Common myeloid progenitor, CD34-positive (primary cell): ENCODE measurements around the gene PRDX6.
"Not testable (repeated sequence)": the region's sequence is repeated elsewhere in the genome, so short reads cannot be mapped to it uniquely, and the experiment has no call there.

Experiments used
- CTCF ChIA-PET: fragments of 350-600 bp; sonication (Branson Sonifier 250); formaldehyde crosslinking; loops from one replicate; lab custom pipeline; 2021; ENCODE audit warnings: antibody characterized with exemption; lab: Charles Lee
- POLR2A ChIA-PET: fragments of 350-600 bp; sonication (Branson Sonifier 250); formaldehyde crosslinking; loops from one replicate; lab custom pipeline; 2021; ENCODE audit warnings: antibody characterized with exemption; lab: Charles Lee
- DNase-seq, 3 donors: peaks; one replicate each; pipeline versions ENCODE4 v3.0.0 to v3.0.0-alpha.2; 2013
- H3K27ac ChIP-seq, 2 experiments: 1 replicate in 1 of 2; 2 replicates in 1 of 2; pipeline ENCODE4 v1.7.0; 2013; ENCODE audit warnings: inconsistent platforms in 2 of 2, low read length in 2 of 2, mild to moderate bottlenecking in 2 of 2, low read depth in 1 of 2, moderate library complexity in 1 of 2; ENCODE audit not compliant: severe bottlenecking in 2 of 2, insufficient read depth in 1 of 2, poor library complexity in 1 of 2
- H3K27me3 ChIP-seq, 5 experiments: replicated peaks in 2 of 5; 1 replicate in 3 of 5; 2 replicates in 2 of 5; pipeline versions ENCODE4 v1.6.1 to v1.7.0; 2013; ENCODE audit warnings: low read length in 4 of 5, mild to moderate bottlenecking in 2 of 5, moderate library complexity in 2 of 5, inconsistent platforms in 1 of 5; ENCODE audit not compliant: insufficient read depth in 5 of 5, control insufficient read depth in 4 of 5
- H3K36me3 ChIP-seq, 4 experiments: 1 replicate in 2 of 4; 2 replicates in 2 of 4; pipeline versions ENCODE4 v1.6.1 to v1.7.0; 2013; ENCODE audit warnings: low read length in 3 of 4, control low read depth in 1 of 4, mild to moderate bottlenecking in 1 of 4; ENCODE audit not compliant: control insufficient read depth in 4 of 4, insufficient read depth in 4 of 4
- H3K4me1 ChIP-seq, 4 experiments: 1 replicate in 3 of 4; 2 replicates in 1 of 4; pipeline versions ENCODE4 v1.6.1 to v1.7.1; 2013; ENCODE audit warnings: low read length in 3 of 4, mild to moderate bottlenecking in 3 of 4, control low read depth in 1 of 4, inconsistent platforms in 1 of 4, moderate library complexity in 1 of 4; ENCODE audit not compliant: control insufficient read depth in 4 of 4, insufficient read depth in 4 of 4; ENCODE audit errors: control extremely low read depth in 1 of 4
- H3K4me3 ChIP-seq, 7 experiments: 1 replicate in 4 of 7; 2 replicates in 3 of 7; pipeline versions ENCODE4 v1.5.1 to v1.7.0; 2013; ENCODE audit warnings: mild to moderate bottlenecking in 7 of 7, low read length in 6 of 7, moderate library complexity in 6 of 7, inconsistent platforms in 2 of 7, low read depth in 2 of 7, control low read depth in 1 of 7; ENCODE audit not compliant: insufficient read depth in 4 of 7, control insufficient read depth in 1 of 7; ENCODE audit errors: extremely low read depth in 1 of 7
- H3K9me3 ChIP-seq, 5 experiments: 1 replicate in 4 of 5; 2 replicates in 1 of 5; pipeline versions ENCODE4 v1.6.1 to v1.7.1; 2013; ENCODE audit warnings: low read length in 4 of 5, mild to moderate bottlenecking in 2 of 5, inconsistent platforms in 1 of 5, low read depth in 1 of 5, moderate library complexity in 1 of 5; ENCODE audit not compliant: control insufficient read depth in 4 of 5, insufficient read depth in 2 of 5; ENCODE audit errors: control extremely low read depth in 1 of 5
- WGBS: methylation state at CpG from one replicate; pipeline ENCODE4 v1.1.5; 2013; ENCODE audit not compliant: insufficient coverage; 5-methylcytosine and 5-hydroxymethylcytosine counted together

PRDX6 gene

DNA sequence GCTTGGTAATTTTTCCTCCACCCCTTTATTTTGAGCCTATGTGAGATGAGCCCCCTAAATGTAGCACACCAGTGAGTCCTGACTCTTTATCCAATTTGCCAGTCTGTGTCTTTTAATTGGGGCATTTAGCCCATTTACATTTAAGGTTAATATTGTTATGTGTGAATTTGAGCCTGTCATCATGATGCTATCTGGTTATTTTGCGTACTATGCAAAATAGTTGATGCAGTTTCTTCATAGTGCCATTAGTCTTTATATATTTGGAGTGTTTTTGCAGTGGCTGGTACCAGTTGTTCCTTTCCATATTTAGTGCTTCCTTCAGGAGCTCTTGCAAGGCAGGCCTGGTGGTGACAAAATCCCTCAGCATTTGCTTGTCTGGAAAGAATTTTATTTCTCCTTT is 37.4 kb downstream of the PRDX6 start:
- H3K36me3 ChIP-seq, H3K27me3 ChIP-seq, H3K27ac ChIP-seq, DNase-seq, H3K9me3 ChIP-seq, POLR2A ChIA-PET, H3K4me3 ChIP-seq, H3K4me1 ChIP-seq: not testable (repeated sequence)
- CTCF ChIA-PET = interaction anchor here (0.7 kb wide), 1 partner anchor 38 kb away, joined by 3 read pairs; no protein-coding TSS in a partner anchor
- no CpG with 5 or more reads among the region's 1 CpG for WGBS

DNA sequence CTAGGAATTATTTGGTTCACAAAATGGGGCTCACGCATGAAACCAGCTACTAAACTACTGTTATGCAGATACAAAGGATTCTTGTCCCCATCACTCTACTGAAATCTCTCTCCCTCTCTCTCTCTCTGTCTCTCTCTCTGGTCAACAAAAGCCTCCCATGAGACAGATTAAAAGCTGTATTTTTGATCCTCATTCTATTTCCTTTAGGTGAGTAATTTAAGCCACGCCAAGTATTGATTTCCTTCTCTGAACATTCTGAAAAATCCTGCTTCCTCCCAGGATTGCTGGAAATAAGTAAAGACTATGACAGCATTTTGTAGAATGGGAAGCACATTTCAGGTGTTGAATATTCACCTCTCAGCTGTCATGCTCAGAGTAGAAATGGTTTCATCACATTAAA is 43.7 kb downstream of the PRDX6 start:
- no peak for DNase-seq
- Histone ChIP-seq H3K4me3 (no peak overlapping the region), H3K27me3 (no peaks in the 10 kb centered on the region), H3K36me3 (no peaks in the 10 kb centered on the region), H3K9me3 (no peaks in the 10 kb centered on the region), H3K27ac (no peak overlapping the region), H3K4me1 (peaks cover 0 to 9% (median 2%) of the 10 kb centered on the region in 4 experiments)
- POLR2A ChIA-PET = no interaction called here
- 100% methylated on average over 1 of the region's 2 CpGs for WGBS
- CTCF ChIA-PET = no interaction called here

DNA sequence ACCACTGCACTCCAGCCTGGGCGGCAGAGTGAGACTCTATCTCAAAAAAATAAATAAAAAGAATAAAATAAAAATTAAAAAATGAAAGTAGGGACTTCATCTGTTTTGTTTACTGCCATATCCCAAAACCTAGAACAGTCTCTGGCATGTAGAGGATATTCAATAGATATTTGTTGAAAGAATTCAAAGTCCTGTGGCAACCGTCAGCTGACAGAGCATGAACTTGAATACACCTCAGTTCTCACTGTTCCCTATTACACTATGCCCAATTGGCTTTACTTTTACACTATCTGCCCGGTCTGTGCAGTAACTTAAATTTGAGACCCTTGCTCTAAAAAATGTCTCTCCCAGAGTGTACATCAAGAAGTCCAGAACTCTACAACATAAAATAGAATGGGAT is 46.2 kb downstream of the PRDX6 start:
- H3K36me3 ChIP-seq = no peaks in the 10 kb centered on the region
- WGBS = no CpG with 5 or more reads among the region's 3 CpGs
- no peak overlapping the region for H3K4me3 ChIP-seq
- no peaks in the 10 kb centered on the region for H3K27me3 ChIP-seq
- ChIA-PET POLR2A (no interaction called here), CTCF (no interaction called here)
- DNase-seq = no peak
- peaks cover 0 to 7% (median 2%) of the 10 kb centered on the region in 4 experiments for H3K4me1 ChIP-seq
- no peaks in the 10 kb centered on the region for H3K9me3 ChIP-seq
- no peak overlapping the region for H3K27ac ChIP-seq

DNA sequence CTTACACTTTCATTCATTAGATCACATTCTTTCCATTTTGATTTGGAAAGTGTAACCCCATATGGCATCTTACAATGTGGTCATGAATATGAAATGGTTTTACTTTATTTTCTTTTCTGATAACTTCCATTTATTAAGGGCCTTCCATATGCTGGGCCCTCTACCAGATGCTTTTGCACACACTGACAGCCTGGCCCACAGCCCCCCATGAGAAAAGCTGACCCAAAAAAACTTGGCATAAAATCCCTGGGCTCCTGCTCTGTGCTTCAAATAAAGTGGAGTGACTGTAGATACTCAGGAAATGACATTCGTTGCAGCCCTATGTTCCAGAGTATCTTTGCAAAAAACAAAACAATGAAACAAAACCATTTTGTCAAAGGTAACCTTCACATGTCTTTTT is 48.8 kb downstream of the PRDX6 start:
- POLR2A ChIA-PET = no interaction called here
- Histone ChIP-seq H3K36me3 (no peaks in the 10 kb centered on the region), H3K4me3 (no peak overlapping the region), H3K4me1 (no peaks in the 10 kb centered on the region), H3K9me3 (no peaks in the 10 kb centered on the region), H3K27ac (no peak overlapping the region), H3K27me3 (no peaks in the 10 kb centered on the region)
- WGBS = 100% methylated on average over 1 of the region's 1 CpG
- CTCF ChIA-PET = no interaction called here
- no peak for DNase-seq

DNA sequence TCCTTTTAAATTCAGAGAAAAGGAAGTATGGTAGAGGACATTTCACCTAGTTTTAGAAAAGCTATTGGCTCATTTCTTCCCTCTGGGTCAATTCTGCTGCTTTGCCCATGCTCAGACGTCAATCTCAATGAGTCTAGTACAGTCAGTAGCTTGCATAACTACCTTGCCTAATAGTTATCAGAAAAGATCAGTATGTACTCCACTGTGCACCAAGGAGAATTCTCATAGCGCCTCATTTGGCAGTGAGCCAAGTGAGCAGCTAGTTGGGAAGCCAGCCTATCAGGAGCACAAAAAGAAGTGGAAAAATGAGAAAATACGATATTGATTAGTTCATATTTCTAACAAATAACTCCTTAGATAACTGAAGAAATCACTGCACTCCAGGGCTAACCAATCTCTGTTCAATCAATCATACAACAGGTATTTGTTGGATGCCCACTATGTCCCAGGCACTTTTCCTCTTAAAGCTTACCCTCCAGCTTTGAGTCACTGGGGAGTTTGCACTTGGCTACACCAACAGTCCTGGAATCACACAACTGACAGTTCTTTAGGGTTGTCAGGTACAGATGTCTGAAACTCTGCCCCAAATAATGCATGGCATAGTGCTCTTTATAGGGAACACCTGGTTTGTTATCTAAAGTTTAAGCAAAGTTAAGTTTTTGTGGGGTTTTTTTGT is 50.2 kb downstream of the PRDX6 start:
- POLR2A ChIA-PET = no interaction called here

DNA sequence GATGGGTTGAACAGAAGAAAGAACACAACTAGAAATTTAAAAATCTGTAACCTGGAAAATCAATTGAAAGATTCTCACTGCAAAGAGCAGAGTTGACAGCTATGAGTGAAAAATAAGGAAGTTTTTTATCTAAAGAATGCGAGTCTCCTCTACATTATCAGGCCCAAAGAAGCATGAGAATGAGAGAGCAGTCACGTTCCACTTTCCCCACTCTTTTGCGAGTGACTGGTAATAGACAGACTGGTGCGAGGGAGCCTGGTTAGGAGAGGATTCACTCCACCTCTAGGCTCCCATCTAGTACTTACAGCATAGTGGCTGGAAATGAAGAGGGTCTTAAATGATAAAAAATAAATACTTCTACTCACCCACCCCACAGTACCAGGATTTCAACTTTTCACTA is 52.0 kb downstream of the PRDX6 start:
- Histone ChIP-seq H3K9me3 (no peaks in the 10 kb centered on the region), H3K27me3 (no peaks in the 10 kb centered on the region), H3K4me3 (no peak overlapping the region), H3K27ac (no peak overlapping the region), H3K4me1 (no peaks in the 10 kb centered on the region), H3K36me3 (no peaks in the 10 kb centered on the region)
- WGBS = no CpG with 5 or more reads among the region's 4 CpGs
- DNase-seq = no peak
- ChIA-PET POLR2A (no interaction called here), CTCF (no interaction called here)

More for the DNA sequence above, 50.2 kb downstream of the PRDX6 start:
- 100% methylated on average over 1 of the region's 3 CpGs for WGBS
- DNase-seq = no peak
- H3K9me3 ChIP-seq = no peaks in the 10 kb centered on the region
- no peak overlapping the region for H3K27ac ChIP-seq
- H3K27me3 ChIP-seq = no peaks in the 10 kb centered on the region
- CTCF ChIA-PET = no interaction called here
- no peaks in the 10 kb centered on the region for H3K4me1 ChIP-seq
- H3K4me3 ChIP-seq = no peak overlapping the region
- H3K36me3 ChIP-seq = no peaks in the 10 kb centered on the region

DNA sequence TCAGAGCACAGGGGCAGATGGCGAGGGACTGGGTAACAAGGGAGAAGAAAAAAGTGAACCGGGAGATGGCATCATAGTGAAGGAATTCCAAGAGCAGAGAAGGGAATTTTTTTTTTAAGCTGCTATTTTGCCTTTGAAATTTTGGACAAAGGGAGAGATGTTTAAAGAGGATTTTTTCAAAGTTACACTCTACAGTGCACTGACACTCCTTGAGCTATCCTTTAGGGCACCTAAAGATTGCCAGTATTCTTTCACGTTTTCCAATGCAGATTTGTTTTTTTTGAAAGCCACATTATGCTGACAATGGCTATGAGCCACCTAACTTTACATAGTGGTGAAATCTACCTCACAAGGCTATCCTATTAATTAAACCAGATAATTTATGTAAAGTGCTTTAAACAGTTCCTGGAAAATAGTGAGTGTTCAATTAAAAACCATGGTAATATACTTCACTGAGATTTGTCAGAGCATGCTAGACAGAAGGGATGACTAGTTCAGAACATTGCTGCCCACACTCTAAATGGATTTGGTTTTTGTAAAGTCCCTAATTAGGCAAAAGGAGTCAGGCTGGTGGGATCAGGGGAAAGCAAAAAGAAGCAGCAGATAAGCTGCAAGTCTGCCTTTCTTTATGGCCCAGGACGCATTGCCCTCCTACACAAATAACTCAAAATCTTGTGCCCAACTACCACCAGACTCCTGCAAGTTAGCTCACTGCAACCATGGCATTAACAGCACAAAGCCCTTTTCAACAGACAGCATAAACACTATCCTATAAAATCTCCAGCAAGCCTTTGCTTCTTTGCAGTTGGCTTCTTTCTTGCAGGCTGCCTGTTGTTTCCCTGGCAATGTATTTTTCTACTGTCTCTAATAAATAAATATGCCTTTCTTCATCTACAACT is 53.9 kb downstream of the PRDX6 start:
- POLR2A ChIA-PET = no interaction called here
- Histone ChIP-seq H3K27me3 (no peaks in the 10 kb centered on the region), H3K36me3 (no peaks in the 10 kb centered on the region), H3K9me3 (no peaks in the 10 kb centered on the region), H3K4me3 (no peak overlapping the region), H3K27ac (no peak overlapping the region), H3K4me1 (no peaks in the 10 kb centered on the region)
- 100% methylated on average over 4 of the region's 4 CpGs for WGBS
- no peak for DNase-seq
- CTCF ChIA-PET = no interaction called here
